Esophagus squamous epithelium (tissue), 4 donors: Measurements from ENCODE around the gene IRX4.

Experiments used
- CTCF ChIP-seq, 6 experiments: fragments of 450-650 bp in 4 of 6; fragments of 200-600 bp in 2 of 6; sonication (generic) in 2 of 6; IDR thresholded peaks; one replicate each; pipeline ENCODE4 v1.5.1; 2016 to 2019; ENCODE audit warnings: antibody characterized with exemption in 6 of 6, mild to moderate bottlenecking in 4 of 6, moderate library complexity in 4 of 6
- POLR2A ChIP-seq, 4 donors: fragments of 450-650 bp; IDR thresholded peaks; one replicate each; pipeline ENCODE4 v1.6.1; 2017; ENCODE audit warnings: antibody characterized with exemption in 4 of 4, mild to moderate bottlenecking in 4 of 4, moderate library complexity in 3 of 4

- TF ChIP-seq POLR2A (IDR thresholded peaks at IDR 0.05) (no peak), CTCF (IDR thresholded peaks at IDR 0.05) (no peak)
These were observed 9.3 kb downstream of the IRX4 start for GRCh38 chr5:1873243-1873959.
